ENCODE data around the gene WFDC5.

DNA sequence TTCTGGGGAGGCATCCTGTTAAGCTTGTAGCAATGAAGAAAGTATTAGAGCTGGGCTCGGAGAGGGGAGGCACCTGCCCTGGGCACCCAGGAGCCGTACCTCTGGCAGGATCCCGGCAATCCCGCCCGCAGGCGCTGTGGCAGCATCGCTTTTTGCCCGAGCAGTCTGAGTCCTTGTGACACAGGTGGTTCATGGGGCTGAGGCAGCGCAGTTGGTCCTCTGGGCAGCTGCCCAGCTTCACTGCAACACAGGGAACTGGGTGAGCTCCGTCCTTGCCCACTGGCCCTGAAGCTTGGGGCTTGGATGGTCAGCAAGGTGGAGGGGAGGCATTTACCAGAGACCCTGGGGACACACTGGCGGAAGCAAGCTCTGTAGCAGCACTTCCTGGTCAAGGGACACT is 4.7 kb downstream of the WFDC5 start:
- TF ChIP-seq TAF1 (IDR thresholded peaks at IDR 0.05; ENCODE audit: low read depth), result no peak
- TF ChIP-seq, protein P1, sequence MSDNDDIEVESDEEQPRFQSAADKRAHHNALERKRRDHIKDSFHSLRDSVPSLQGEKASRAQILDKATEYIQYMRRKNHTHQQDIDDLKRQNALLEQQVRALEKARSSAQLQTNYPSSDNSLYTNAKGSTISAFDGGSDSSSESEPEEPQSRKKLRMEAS (IDR thresholded peaks at IDR 0.05), result no peak

Measured in Ishikawa (cell line).